Peyer's patch (tissue), 4 donors: ENCODE data around the gene GAS2L3. TPM values are rescaled to one million over a fixed set of nuclear protein-coding genes. Genes with fewer than 3 reads are reported as not detected.
A peak's percentile ranks its signal among the peaks of the same experiment; 100 is the strongest.
"Not testable (repeated sequence)": the region's sequence is repeated elsewhere in the genome, so short reads cannot be mapped to it uniquely, and the experiment has no call there.

Experiments
- DNase-seq, 3 donors: peaks; one replicate each; pipeline ENCODE4 v3.0.0-alpha.2; 2017 to 2019
- H3K27ac ChIP-seq, 4 donors: fragments of 200-600 bp; sonication (generic); one replicate each; pipeline ENCODE4 v1.5.1; 2016 to 2019
- H3K27me3 ChIP-seq, 2 donors: fragments of 200-600 bp; sonication (generic); one replicate each; pipeline ENCODE4 v1.5.1; 2019
- H3K36me3 ChIP-seq, 3 donors: fragments of 200-600 bp; sonication (generic); one replicate each; pipeline ENCODE4 v1.5.1; 2016 to 2019
- H3K4me1 ChIP-seq, 4 donors: fragments of 200-600 bp; sonication (generic); one replicate each; pipeline ENCODE4 v1.5.1; 2016 to 2019
- H3K4me3 ChIP-seq, 4 donors: fragments of 200-600 bp; sonication (generic); 1 replicate in 3 of 4; 2 replicates in 1 of 4; pipeline ENCODE4 v1.5.1; 2016 to 2019; ENCODE audit warnings: mild to moderate bottlenecking in 1 of 4
- H3K9me3 ChIP-seq, 4 donors: fragments of 200-600 bp; sonication (generic); one replicate each; pipeline ENCODE4 v1.5.1; 2016 to 2019; ENCODE audit warnings: mild to moderate bottlenecking in 1 of 4
- POLR2A ChIP-seq, 2 donors: fragments of 450-650 bp; IDR thresholded peaks; one replicate each; pipeline ENCODE4 v1.5.1; 2017; ENCODE audit warnings: antibody characterized with exemption in 2 of 2, mild to moderate bottlenecking in 2 of 2, moderate library complexity in 2 of 2
- total RNA-seq, 4 donors: library from RNA; depleted of rRNA; stranded (reverse); fragments of >200 nt; gene quantifications; one replicate each; pipeline ENCODE4 v1.1.0, GENCODE V29; 2016
- TF ChIP-seq, protein P1 (sequence below), 6 experiments: fragments of 450-650 bp in 4 of 6; fragments of 200-600 bp in 2 of 6; sonication (generic) in 1 of 6; IDR thresholded peaks; one replicate each; pipeline ENCODE4 v1.5.1; 2017 to 2019; ENCODE audit warnings: antibody characterized with exemption in 6 of 6, mild to moderate bottlenecking in 3 of 6, moderate library complexity in 1 of 6

Gene GAS2L3
- total RNA-seq, 4 donors from 2014 or later, result 2.5 to 20.1 (median 10.3) TPM

DNA sequence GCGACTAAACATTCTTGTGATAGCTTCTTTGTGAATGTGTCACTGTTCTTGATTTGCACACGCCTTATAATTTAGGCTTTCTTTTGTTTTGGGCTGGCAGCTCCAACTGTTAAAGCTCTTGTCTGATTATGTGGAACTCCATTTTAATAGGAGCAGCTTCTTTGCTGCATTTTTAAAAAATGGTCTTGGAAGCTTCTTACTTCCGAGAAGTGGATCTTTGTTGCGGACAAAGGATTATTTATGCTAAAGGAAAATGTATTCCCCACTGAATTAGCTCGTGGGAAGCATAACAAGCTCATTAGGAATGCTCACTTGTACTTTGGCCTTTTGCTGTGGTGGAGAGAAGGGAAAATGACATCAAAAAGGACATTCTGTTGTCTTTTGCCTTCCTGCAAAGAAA is 20.0 kb downstream of the GAS2L3 start:
- Histone ChIP-seq H3K36me3 (no peaks in the 10 kb centered on the region), H3K4me3 (no peak overlapping the region), H3K27me3 (no peaks in the 10 kb centered on the region), H3K9me3 (peaks cover 0 to 2% (median 0%) of the 10 kb centered on the region in 4 donors), H3K4me1 (no peaks in the 10 kb centered on the region), H3K27ac (no peak overlapping the region)
- DNase-seq, result no peak
- TF ChIP-seq POLR2A (IDR thresholded peaks at IDR 0.05), result no peak
- TF ChIP-seq, protein P1, sequence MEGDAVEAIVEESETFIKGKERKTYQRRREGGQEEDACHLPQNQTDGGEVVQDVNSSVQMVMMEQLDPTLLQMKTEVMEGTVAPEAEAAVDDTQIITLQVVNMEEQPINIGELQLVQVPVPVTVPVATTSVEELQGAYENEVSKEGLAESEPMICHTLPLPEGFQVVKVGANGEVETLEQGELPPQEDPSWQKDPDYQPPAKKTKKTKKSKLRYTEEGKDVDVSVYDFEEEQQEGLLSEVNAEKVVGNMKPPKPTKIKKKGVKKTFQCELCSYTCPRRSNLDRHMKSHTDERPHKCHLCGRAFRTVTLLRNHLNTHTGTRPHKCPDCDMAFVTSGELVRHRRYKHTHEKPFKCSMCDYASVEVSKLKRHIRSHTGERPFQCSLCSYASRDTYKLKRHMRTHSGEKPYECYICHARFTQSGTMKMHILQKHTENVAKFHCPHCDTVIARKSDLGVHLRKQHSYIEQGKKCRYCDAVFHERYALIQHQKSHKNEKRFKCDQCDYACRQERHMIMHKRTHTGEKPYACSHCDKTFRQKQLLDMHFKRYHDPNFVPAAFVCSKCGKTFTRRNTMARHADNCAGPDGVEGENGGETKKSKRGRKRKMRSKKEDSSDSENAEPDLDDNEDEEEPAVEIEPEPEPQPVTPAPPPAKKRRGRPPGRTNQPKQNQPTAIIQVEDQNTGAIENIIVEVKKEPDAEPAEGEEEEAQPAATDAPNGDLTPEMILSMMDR (IDR thresholded peaks at IDR 0.05), result no peak

DNA sequence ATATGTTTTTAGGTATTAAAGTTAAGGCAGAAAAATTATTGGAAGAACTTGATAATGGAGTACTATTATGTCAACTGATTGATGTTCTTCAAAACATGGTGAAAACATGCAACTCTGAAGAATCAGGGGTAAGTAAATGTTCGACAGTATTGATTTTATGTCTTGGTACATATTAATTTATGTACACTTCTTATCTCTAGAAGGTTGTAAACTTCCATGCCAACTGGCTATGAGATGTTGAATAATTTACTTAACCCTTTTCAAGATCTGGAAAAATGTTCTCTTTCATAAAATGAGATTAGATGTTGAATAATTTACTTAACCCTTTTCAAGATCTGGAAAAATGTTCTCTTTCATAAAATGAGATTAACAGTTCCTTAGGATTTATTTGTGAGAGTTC is 28.1 kb downstream of the GAS2L3 start:
- Histone ChIP-seq H3K27me3 (no peaks in the 10 kb centered on the region), H3K36me3 (no peaks in the 10 kb centered on the region), H3K4me1 (no peaks in the 10 kb centered on the region), H3K9me3 (no peaks in the 10 kb centered on the region), H3K4me3 (no peak overlapping the region), H3K27ac (no peak overlapping the region)
- no peak for DNase-seq
- TF ChIP-seq POLR2A (IDR thresholded peaks at IDR 0.05), result no peak
- TF ChIP-seq, protein P1 (IDR thresholded peaks at IDR 0.05), result no peak

DNA sequence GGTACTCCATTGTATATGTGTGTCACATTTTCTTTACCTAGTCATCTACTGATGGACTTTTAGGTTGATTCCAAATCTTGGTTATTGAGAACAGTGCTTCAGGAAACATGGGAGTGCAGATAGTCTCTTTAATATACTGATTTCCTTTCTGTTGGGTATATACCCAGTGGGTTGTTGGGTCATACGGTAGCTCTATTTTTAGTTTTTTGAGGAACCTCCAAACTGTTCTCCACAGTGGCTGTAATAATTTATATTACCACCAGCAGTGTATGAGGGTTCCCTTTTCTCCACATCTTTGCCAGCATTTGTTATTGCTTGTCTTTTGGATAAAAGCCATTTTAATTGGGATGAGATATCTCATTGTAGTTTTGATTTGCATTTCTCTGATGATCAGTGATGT is 29.5 kb downstream of the GAS2L3 start:
- not testable (repeated sequence) for DNase-seq, H3K27me3 ChIP-seq, H3K36me3 ChIP-seq, H3K9me3 ChIP-seq, H3K4me1 ChIP-seq, H3K27ac ChIP-seq, H3K4me3 ChIP-seq

DNA sequence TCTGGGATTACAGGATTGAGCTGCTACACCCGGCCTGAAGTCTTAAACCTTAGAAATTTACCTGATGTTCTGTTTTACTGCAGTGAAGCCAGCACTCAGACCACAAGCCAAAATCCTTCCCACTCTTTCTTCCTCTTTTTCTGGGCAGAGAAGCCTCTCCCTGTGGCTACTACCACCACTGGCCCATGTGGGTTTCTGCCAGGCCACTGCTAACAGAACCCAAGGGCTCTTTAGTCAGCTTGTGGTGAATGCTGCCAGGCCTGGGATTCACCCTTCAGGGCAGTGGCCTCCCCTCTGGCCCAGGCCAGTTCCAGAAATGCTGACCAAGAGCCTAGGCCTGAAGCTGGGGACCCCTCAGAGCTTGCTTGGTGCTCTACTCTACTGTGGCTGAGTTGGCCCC is 35.3 kb downstream of the GAS2L3 start:
- Histone ChIP-seq H3K27ac (no peak overlapping the region), H3K4me3 (no peak overlapping the region), H3K27me3 (no peaks in the 10 kb centered on the region), H3K36me3 (no peaks in the 10 kb centered on the region), H3K4me1 (no peaks in the 10 kb centered on the region), H3K9me3 (no peaks in the 10 kb centered on the region)
- peak in 1 of 3 donors; percentile 47 for DNase-seq
- TF ChIP-seq, protein P1 (IDR thresholded peaks at IDR 0.05), result no peak
- TF ChIP-seq POLR2A (IDR thresholded peaks at IDR 0.05), result no peak

DNA sequence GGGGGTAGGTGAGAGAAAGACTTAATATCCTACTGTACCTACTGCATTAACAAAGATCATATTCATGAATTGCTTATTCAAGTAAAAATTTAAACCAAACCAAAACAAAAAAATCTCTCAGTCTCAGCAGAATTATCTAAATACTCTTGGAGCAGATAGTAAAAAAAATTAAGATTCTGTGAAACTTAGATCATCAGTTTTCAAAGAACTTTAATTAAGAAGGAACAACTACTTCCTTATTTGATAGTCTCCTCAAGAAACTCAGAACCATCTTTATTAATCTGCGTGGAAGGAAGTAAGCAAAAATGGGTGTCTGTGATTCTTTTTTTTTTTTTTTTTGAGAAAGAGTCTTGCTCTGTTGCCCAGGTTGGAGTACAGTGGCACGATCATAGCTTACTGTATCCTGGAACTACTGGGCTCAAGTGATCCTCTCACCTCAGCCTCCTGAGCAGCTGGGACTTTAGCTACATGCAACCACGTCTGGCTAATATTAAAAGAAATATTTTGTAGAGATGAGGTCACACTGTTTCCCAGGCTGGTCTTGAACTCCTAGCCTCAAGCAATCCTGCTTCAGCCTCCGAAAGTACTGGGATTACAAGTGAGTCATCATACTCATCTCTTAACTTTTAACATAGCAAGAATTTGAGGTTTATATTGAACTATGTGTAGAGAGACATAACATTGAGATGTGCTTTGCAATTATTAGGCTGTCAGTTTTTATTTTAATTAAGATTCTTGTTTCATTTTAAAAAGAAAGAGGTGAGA is 37.4 kb downstream of the GAS2L3 start:
- no peaks in the 10 kb centered on the region for H3K4me1 ChIP-seq
- no peak for DNase-seq
- TF ChIP-seq POLR2A (IDR thresholded peaks at IDR 0.05), result no peak
- TF ChIP-seq, protein P1 (IDR thresholded peaks at IDR 0.05), result no peak

DNA sequence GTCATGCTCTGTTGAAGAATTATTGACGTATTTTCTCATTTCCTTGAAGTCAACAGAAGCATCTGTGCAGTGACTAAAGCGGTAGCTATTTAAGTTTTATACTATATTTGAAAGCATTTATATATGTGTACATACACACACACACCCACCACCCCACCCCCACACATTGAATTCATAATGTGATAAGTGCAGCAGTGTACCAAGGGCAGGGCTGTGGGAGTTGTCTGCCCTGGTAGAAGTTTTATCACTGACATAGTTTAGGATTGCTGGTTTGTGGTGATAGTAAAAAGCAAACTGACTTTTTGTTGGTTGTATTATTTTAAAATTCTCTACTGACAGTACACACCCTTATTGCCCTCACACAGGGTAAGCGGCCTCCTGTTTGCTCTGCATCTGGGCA is 39.1 kb downstream of the GAS2L3 start:
- Histone ChIP-seq H3K27me3 (no peaks in the 10 kb centered on the region), H3K4me1 (no peaks in the 10 kb centered on the region), H3K36me3 (no peaks in the 10 kb centered on the region), H3K27ac (no peak overlapping the region), H3K4me3 (no peak overlapping the region), H3K9me3 (no peaks in the 10 kb centered on the region)
- no peak for TF ChIP-seq POLR2A (IDR thresholded peaks at IDR 0.05)
- TF ChIP-seq, protein P1 (IDR thresholded peaks at IDR 0.05), result no peak
- DNase-seq, result peak in 2 of 3 donors; percentile 51 to 57

More for the DNA sequence above, 37.4 kb downstream of the GAS2L3 start:
- Histone ChIP-seq H3K27ac (no peak overlapping the region), H3K27me3 (no peaks in the 10 kb centered on the region), H3K4me3 (no peak overlapping the region), H3K36me3 (no peaks in the 10 kb centered on the region), H3K9me3 (no peaks in the 10 kb centered on the region)
